GM12864 (cell line): Measurements from ENCODE around the gene ZBP1.

Source experiments
- DNase-seq: peaks from one replicate; pipeline ENCODE4 v3.0.0-alpha.2; 2011; ENCODE audit warnings: low read depth
- H3K4me3 ChIP-seq: 2 replicates; pipeline ENCODE4 v1.5.1; 2011; ENCODE audit warnings: mild to moderate bottlenecking, low read depth, low read length, control low read depth
- CTCF ChIP-seq: IDR thresholded peaks from 2 replicates; pipeline ENCODE4 v1.5.1; 2011; ENCODE audit warnings: low read depth, mild to moderate bottlenecking, moderate library complexity, low read length, control low read depth, inconsistent platforms; ENCODE audit errors: missing control alignments

Gene ZBP1

GRCh38 chr20:57577679-57578475 is 42.3 kb downstream of the ZBP1 start:
- no peak overlapping the region for H3K4me3 ChIP-seq
- TF ChIP-seq CTCF: no peak

GRCh38 chr20:57576617-57577550 is 43.3 kb downstream of the ZBP1 start:
- DNase-seq: no peak
- no peak for TF ChIP-seq CTCF

More at GRCh38 chr20:57577679-57578475, 42.3 kb downstream of the ZBP1 start:
- DNase-seq: no peak

GRCh38 chr20:57576002-57576401 is 44.2 kb downstream of the ZBP1 start:
- no peak for DNase-seq
- TF ChIP-seq CTCF: no peak
- no peak overlapping the region for H3K4me3 ChIP-seq

More at GRCh38 chr20:57576617-57577550, 43.3 kb downstream of the ZBP1 start:
- H3K4me3 ChIP-seq: no peak overlapping the region

- H3K4me3 ChIP-seq: no peak overlapping the region
- no peak for TF ChIP-seq CTCF
These were observed 45.3 kb downstream of the ZBP1 start for GRCh38 chr20:57574954-57575353.

GRCh38 chr20:57573894-57574293 is 46.3 kb downstream of the ZBP1 start:
- peak; percentile 51 for TF ChIP-seq CTCF
- DNase-seq: no peak
- H3K4me3 ChIP-seq: no peak overlapping the region

More at GRCh38 chr20:57574954-57575353, 45.3 kb downstream of the ZBP1 start:
- no peak for DNase-seq

- no peak for TF ChIP-seq CTCF
- no peak for DNase-seq
- no peak overlapping the region for H3K4me3 ChIP-seq
These were observed 47.0 kb downstream of the ZBP1 start for GRCh38 chr20:57573242-57573641.
